Heart right ventricle (tissue), 16 donors: ENCODE data around the gene TIMM8A. TPM values are rescaled to one million over a fixed set of nuclear protein-coding genes. Genes with fewer than 3 reads are reported as not detected.

Source experiments
- ATAC-seq, 8 donors: fragments of 200-7000 bp; cut with Tn5 transposase; one replicate each; pipeline ENCODE4 v1.9.1; 2020; ENCODE audit warnings: mild to moderate bottlenecking in 8 of 8, moderate library complexity in 8 of 8, moderate number of reproducible peaks in 1 of 8
- DNase-seq, 2 donors: peaks; one replicate each; pipeline ENCODE4 v3.0.0-alpha.2; 2020
- H3K27ac ChIP-seq, 10 donors: fragments of 200-600 bp; sonication (generic) in 2 of 10; one replicate each; pipeline versions ENCODE4 v1.5.0 to v1.8.0; 2020 to 2022; ENCODE audit warnings: mild to moderate bottlenecking in 3 of 10
- H3K27me3 ChIP-seq, 7 donors: fragments of 200-600 bp; one replicate each; pipeline ENCODE4 v1.8.0; 2021 to 2022; ENCODE audit warnings: mild to moderate bottlenecking in 2 of 7
- H3K36me3 ChIP-seq, 9 donors: fragments of 200-600 bp; sonication (generic) in 1 of 9; one replicate each; pipeline versions ENCODE4 v1.5.0 to v1.8.0; 2020 to 2022; ENCODE audit warnings: mild to moderate bottlenecking in 2 of 9
- H3K4me1 ChIP-seq, 9 donors: fragments of 200-600 bp; sonication (generic) in 1 of 9; one replicate each; pipeline versions ENCODE4 v1.5.0 to v1.8.0; 2020 to 2022; ENCODE audit warnings: mild to moderate bottlenecking in 4 of 9
- H3K4me3 ChIP-seq, 10 donors: fragments of 200-600 bp; sonication (generic) in 2 of 10; one replicate each; pipeline versions ENCODE4 v1.5.0 to v1.8.0; 2020 to 2022; ENCODE audit warnings: mild to moderate bottlenecking in 7 of 10, moderate library complexity in 2 of 10
- H3K9me3 ChIP-seq, 11 donors: fragments of 200-600 bp in 10 of 11; sonication (generic) in 2 of 11; one replicate each; pipeline versions ENCODE4 v1.5.0 to v1.8.0; 2013 to 2022; ENCODE audit warnings: mild to moderate bottlenecking in 2 of 11, control low read depth in 1 of 11, moderate library complexity in 1 of 11
- CTCF ChIP-seq, 9 donors: fragments of 200-600 bp; sonication (generic) in 2 of 9; IDR thresholded peaks; one replicate each; pipeline versions ENCODE4 v1.5.0 to v1.8.0; 2021 to 2022; ENCODE audit warnings: antibody characterized with exemption in 9 of 9, mild to moderate bottlenecking in 5 of 9, moderate library complexity in 1 of 9
- WGBS, 2 donors: extraction: QIAGEN DNeasy Blood & Tissue Kit; methylation state at CpG; one replicate each; pipeline ENCODE4 v1.1.7; 2013; ENCODE audit warnings: inconsistent platforms in 1 of 2; 5-methylcytosine and 5-hydroxymethylcytosine counted together
- intact Hi-C, 10 donors: fragments of 100-400 bp; cut with DNase I; formaldehyde crosslinking; loops; one replicate each; pipeline versions ENCODE4 v1.11.1 to v1.14.2; 2022
- polyA plus RNA-seq, 2 donors: library from polyadenylated mRNA; stranded (reverse); fragments of 200-250 nt; gene quantifications; one replicate each; pipeline ENCODE4 v1.2.3, GENCODE V29; 2013
- total RNA-seq, 10 donors: library from RNA; stranded (reverse); fragmentation: NEBNext Ultra II Directional in 3 of 10; extraction: Animal tissue kit (Norgen Biotek cat#: 25700) in 3 of 10; gene quantifications; one replicate each; pipeline versions ENCODE4 v1.2.1 to v1.2.4, GENCODE V29; 2021 to 2023
- donor health status: Arrhythmogenic right ventricular cardiomyopathy.
- donor health status: ischemic (EF 13 %, LVEDD 7.1; RV severe dilation, severe dysfunction).
- donor health status: healthy with polysubstance abuse.
- donor health status: DM: no; HTN: yes; CAD: no.
- donor health status: DM: no; HTN: no; CAD: no.
- donor health status: ischemic (EF 25% LVEDD 6.9; RV normal size, moderate dysfunction).
- donor health status: ischemic (EF 25% LVEDD 5.7; RV mildly dilated, moderate dysfunction).
- donor health status: healthy.
- donor health status: DM: yes; HTN: yes; CAD: no.
- donor health status: Ischemic cardiomyopathy.
- donor health status: ischemic (EF 35%, LVEDD 5.7; RV mildly dilated, moderate dysfunction).
- donor health status: nonischemic (EF 11% LVEDD 7.7; RV severe dilation, severe dysfunction).
- donor health status: DM: yes; HTN: yes; CAD: no.
- donor health status: PGD.
- donor health status: ischemic (EF 29% LVEDD 5.4; RV normal size, mild dysfunction).
- donor health status: nonischemic (EF 23%, LVEDD 6.1; RV moderate dilation, normal function).

The TIMM8A gene
- total and polyA plus RNA-seq, 12 donors = 6.8 to 28.2 (median 19.2) TPM

GRCh38 chrX:101393530-101394305 lies 45.2 kb upstream of the TIMM8A start:
- intact Hi-C loops = no loop called here
- Histone ChIP-seq H3K36me3 (peaks cover 0 to 58% (median 0%) of the 10 kb centered on the region in 9 donors), H3K9me3 (no peaks in the 10 kb centered on the region), H3K27me3 (peaks cover 0 to 7% (median 0%) of the 10 kb centered on the region in 7 donors), H3K4me3 (no peak overlapping the region), H3K4me1 (peaks cover 0 to 17% (median 7%) of the 10 kb centered on the region in 9 donors), H3K27ac (no peak overlapping the region)
- no peak for TF ChIP-seq CTCF (IDR thresholded peaks at IDR 0.05)
- DNase-seq (no peak), ATAC-seq (no peak)
- 85 to 91% methylated on average over 11 of the region's 11 CpGs for WGBS, 2 donors

GRCh38 chrX:101391831-101392230 lies 43.3 kb upstream of the TIMM8A start:
- Histone ChIP-seq H3K36me3 (peaks cover 0 to 47% (median 0%) of the 10 kb centered on the region in 9 donors), H3K9me3 (no peaks in the 10 kb centered on the region), H3K4me1 (peaks cover 0 to 17% (median 7%) of the 10 kb centered on the region in 9 donors), H3K4me3 (peak overlapping the region; percentile 28 to 70 (median 62)), H3K27me3 (peaks cover 0 to 4% (median 0%) of the 10 kb centered on the region in 7 donors), H3K27ac (peak overlapping the region in 6 of 10 donors; percentile 59 to 87 (median 73))
- intact Hi-C loops = no loop called here
- 42 to 50% methylated on average over 6 of the region's 6 CpGs for WGBS, 2 donors
- DNase-seq = no peak
- no peak for ATAC-seq
- TF ChIP-seq CTCF (IDR thresholded peaks at IDR 0.05) = no peak

GRCh38 chrX:101390664-101391525 lies 42.4 kb upstream of the TIMM8A start, which contains the start of gene RPL36A:
Gene RPL36A (plus strand): TSS chrX:101391011. CDS start chrX:101391044, 33 bp downstream.
- intact Hi-C loops = no loop called here
- peak; percentile 79 to 84 for DNase-seq
- H3K4me3 ChIP-seq = peak within 1 kb of the TSS; percentile 28 to 70 (median 62)

More at GRCh38 chrX:101390664-101391525, 42.4 kb upstream of the TIMM8A start, which contains the start of gene RPL36A:
- Histone ChIP-seq H3K36me3 (peaks cover 0 to 38% (median 0%) of the 10 kb centered on the region in 9 donors), H3K27me3 (no peaks in the 10 kb centered on the region), H3K9me3 (no peaks in the 10 kb centered on the region), H3K4me1 (peaks cover 0 to 17% (median 7%) of the 10 kb centered on the region in 9 donors), H3K27ac (peak within 1 kb of the TSS in 9 of 10 donors; percentile 28 to 87 (median 69))
- peak; percentile 97 to 100 (median 99) for ATAC-seq
- 0% methylated on average over 43 to 47 of the region's 47 CpGs for WGBS, 2 donors
- TF ChIP-seq CTCF (IDR thresholded peaks at IDR 0.05) = peak; percentile 31 to 82 (median 59)
